Vagina (tissue), 2 donors: ENCODE measurements around the gene SYF2.

Experiments
- POLR2AphosphoS5 ChIP-seq, 2 donors: sonication (generic); formaldehyde crosslinking; IDR thresholded peaks; one replicate each; pipeline ENCODE4 v1.9.0; 2017; ENCODE audit warnings: antibody characterized with exemption in 2 of 2, mild to moderate bottlenecking in 2 of 2, low read depth in 1 of 2; ENCODE audit not compliant: insufficient read depth in 1 of 2
- TF ChIP-seq, protein P1 (sequence below), 3 experiments: fragments of 450-650 bp in 2 of 3; fragments of 200-600 bp in 1 of 3; sonication (generic) in 1 of 3; IDR thresholded peaks; one replicate each; pipeline ENCODE4 v1.5.1; 2017 to 2019; ENCODE audit warnings: antibody characterized with exemption in 3 of 3, mild to moderate bottlenecking in 2 of 3, moderate library complexity in 2 of 3

DNA sequence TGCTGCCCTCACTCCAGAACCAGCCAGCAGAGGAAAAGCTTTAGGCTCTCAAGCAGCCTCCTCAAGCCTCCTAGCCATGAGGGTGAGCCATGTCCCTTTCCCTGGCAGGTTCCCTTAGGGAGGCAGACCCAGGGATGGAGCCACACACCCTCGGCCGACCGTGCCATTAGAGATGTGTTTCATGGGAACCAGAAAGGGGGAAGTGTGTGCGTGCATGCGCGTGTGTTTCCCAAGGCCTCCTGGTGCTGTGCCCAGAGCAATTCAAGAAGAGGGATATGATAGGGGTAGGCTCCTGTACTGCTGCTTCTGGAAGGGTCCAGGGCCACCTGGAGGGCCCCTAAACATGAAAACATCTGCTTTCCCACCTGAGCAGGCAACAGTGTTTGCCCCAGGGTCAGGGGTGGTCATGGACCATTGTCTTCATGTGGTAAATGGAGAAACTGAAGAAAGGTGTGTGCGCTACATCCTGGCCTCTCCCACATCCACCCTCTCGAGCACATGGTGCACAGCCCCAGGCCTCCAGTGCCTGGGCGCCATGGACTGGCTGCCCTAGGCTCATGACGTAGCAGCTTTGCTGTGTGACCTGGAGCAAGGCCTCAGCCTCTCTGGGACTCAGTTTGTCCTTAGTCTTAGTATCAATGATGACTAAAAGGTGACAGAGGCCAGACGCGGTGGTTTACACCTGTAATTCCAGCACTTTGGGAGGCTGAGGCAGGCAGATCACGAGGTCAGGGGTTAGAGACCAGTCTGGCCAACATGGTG, 48.1 kb downstream of the SYF2 start:
- TF ChIP-seq, protein P1, sequence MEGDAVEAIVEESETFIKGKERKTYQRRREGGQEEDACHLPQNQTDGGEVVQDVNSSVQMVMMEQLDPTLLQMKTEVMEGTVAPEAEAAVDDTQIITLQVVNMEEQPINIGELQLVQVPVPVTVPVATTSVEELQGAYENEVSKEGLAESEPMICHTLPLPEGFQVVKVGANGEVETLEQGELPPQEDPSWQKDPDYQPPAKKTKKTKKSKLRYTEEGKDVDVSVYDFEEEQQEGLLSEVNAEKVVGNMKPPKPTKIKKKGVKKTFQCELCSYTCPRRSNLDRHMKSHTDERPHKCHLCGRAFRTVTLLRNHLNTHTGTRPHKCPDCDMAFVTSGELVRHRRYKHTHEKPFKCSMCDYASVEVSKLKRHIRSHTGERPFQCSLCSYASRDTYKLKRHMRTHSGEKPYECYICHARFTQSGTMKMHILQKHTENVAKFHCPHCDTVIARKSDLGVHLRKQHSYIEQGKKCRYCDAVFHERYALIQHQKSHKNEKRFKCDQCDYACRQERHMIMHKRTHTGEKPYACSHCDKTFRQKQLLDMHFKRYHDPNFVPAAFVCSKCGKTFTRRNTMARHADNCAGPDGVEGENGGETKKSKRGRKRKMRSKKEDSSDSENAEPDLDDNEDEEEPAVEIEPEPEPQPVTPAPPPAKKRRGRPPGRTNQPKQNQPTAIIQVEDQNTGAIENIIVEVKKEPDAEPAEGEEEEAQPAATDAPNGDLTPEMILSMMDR (IDR thresholded peaks at IDR 0.05) = no peak
- no peak for TF ChIP-seq POLR2AphosphoS5 (IDR thresholded peaks at IDR 0.05; ENCODE audit: insufficient read depth in 1 of 2, low read depth in 1 of 2)
